Right lung (tissue), 5 donors: ENCODE results near the gene WNK2. TPM values are rescaled to one million over a fixed set of nuclear protein-coding genes. Genes with fewer than 3 reads are reported as not detected.

Experiments used
- DNase-seq, 2 donors: peaks; one replicate each; pipeline ENCODE4 v3.0.0-alpha.2; 2013
- polyA plus RNA-seq, 5 donors: library from polyadenylated mRNA; unstranded; fragments of 120-200 nt; gene quantifications; one replicate each; pipeline versions ENCODE4 v1.2.1 to v1.2.3, GENCODE V29; 2013; ENCODE audit warnings: inconsistent platforms in 1 of 5, low replicate concordance in 1 of 5; ENCODE audit not compliant: insufficient read length in 5 of 5, insufficient read depth in 1 of 5

Gene WNK2
- polyA plus RNA-seq, 5 donors, result 4.2 to 8.0 (median 6.8) TPM

DNA sequence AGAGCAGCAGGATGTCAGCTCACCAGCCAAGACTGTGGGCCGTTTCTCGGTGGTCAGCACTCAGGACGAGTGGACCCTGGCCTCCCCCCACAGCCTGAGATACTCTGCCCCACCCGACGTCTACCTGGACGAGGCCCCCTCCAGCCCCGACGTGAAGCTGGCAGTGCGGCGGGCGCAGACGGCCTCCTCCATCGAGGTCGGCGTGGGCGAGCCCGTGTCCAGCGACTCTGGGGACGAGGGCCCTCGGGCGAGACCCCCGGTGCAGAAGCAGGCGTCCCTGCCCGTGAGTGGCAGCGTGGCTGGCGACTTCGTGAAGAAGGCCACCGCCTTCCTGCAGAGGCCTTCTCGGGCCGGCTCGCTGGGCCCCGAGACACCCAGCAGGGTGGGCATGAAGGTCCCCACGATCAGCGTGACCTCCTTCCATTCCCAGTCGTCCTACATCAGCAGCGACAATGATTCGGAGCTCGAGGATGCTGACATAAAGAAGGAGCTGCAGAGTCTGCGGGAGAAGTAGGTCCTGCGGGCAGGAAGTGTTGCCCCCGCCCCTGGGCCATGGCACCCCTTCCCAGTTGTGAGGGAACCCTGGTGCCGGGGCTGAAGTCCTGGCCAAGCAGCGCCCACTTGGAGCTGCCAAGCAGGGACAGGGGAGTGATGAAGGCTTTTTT, 108.9 kb downstream of the WNK2 start:
- DNase-seq, result no peak

DNA sequence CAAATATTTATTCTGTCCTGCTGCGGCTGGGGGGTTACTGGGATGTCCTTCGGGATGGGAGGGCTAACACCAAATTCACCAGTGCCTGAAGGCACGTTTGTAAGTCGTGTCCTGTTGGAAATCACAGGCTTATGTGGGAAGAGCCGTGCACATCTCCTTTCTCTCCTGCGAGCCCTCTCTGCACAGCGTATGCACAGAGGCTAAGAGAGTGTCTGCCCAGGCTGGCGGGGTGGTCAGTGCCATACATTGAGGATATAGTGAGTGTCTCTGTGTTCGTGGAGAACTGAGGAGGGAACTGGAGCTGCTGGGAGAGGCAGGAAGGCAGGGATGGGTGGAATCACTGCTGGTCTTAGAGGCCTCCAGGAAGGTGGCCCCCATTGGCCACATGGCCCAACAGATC, 110.1 kb downstream of the WNK2 start:
- no peak for DNase-seq

DNA sequence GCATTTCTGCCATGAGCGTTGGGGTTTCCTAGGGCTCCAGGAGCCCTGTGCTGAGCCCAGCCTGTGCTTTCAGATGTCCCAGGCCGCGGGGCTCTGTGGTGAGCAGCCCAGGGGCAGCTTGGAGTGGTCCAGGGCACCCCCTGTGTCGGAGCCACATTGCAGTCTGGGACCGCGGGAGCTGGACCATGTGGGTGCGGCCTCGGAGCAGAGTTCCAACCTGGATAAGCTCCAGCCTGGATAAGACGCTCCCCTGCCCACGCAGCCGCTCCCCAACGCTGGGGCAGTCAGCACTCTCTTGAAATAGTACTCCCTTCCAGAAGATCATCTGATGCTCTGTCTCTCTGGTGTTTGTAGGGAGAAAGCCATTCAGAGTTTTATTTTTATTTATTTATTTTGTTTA, 111.1 kb downstream of the WNK2 start:
- DNase-seq, result no peak

DNA sequence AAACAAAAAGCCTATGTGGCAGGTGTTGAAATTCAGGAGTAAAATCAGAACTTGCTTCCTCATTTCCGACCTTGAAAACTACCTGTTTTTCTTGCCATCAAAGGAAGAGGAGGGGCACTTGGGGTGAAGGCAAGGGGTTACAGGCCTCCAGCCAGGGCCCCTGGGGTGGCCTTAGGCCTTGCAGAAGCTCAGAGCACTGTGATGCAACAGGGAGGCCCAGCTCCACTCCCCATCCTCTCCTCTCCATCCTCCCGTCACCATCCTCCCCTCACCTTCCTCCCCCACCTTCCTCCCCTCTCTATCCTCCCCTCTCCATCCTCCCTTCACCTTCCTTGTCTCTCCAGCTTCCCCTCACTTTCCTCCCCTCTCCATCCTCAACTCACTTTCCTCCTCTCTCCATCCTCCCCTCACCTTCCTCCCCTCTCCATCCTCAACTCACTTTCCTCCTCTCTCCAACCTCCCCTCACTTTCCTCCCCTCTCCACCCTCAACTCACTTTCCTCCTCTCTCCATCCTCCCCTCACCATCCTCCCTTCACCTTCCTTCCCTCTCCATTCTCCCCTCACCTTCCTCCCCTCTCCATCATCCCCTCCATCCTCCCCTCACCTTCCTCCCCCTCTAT, 111.6 kb downstream of the WNK2 start:
- no peak for DNase-seq

DNA sequence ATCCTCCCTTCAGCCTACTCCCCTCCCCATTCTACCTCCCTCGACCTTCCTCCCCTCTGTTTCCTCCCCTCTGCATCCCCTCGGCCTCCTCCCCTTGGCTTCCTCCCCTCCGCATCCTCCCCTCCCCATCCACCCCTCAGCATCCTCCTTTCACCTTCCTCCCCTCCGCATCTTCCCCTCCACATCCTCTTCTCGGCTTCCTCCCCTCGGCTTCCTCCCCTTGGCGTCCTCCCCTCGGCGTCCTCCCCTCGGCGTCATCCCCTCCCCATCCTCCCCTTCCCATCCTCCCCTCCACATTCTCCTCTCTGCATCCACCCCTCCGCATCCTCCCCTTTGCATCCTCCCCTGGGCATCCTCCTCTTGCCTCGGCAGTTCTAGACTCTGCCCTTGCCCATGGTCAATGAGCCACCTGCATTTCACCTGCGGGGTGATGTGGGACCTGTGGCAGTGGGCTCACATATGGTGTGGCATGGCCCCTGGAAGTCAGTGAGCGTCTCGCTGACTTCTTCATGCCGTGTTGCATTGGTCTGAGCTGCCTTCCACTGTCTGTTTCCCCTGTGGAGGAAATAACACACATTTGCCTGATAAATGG, 113.0 kb downstream of the WNK2 start:
- DNase-seq, result no peak

DNA sequence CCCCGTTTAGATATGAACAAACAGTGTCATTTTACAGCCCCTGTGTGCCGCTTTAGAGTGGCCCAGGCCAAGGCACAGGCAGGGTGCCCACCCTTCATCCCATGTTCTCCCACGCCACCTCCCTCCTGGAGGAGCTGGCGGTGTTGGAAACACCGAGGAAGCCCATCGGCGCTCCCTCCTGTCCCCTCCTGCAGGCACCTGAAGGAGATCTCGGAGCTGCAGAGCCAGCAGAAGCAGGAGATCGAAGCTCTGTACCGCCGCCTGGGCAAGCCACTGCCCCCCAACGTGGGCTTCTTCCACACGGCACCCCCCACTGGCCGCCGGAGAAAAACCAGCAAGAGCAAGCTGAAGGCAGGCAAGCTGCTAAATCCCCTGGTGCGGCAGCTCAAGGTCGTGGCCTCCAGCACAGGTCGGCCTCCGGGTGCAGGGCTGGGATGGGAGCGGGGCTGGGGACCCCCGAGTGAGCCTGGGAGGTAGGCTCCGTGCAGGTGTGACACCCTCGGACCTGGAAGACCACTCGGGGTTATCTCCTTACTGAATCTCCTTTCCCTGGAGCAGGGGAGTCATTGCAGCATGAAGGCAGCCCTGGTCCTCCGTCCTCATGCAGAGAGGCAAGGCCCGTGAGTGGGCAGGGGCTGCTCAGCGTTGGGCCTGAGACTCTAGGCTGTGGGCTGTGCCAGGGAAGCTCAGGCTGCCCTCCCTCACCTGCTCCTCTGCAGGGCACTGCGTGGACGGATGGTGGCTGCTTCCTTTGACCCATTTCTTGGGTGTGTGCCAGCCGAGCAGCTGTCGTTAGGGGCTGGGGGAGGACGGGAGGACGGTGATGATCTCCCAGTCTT, 113.9 kb downstream of the WNK2 start:
- DNase-seq, result no peak

DNA sequence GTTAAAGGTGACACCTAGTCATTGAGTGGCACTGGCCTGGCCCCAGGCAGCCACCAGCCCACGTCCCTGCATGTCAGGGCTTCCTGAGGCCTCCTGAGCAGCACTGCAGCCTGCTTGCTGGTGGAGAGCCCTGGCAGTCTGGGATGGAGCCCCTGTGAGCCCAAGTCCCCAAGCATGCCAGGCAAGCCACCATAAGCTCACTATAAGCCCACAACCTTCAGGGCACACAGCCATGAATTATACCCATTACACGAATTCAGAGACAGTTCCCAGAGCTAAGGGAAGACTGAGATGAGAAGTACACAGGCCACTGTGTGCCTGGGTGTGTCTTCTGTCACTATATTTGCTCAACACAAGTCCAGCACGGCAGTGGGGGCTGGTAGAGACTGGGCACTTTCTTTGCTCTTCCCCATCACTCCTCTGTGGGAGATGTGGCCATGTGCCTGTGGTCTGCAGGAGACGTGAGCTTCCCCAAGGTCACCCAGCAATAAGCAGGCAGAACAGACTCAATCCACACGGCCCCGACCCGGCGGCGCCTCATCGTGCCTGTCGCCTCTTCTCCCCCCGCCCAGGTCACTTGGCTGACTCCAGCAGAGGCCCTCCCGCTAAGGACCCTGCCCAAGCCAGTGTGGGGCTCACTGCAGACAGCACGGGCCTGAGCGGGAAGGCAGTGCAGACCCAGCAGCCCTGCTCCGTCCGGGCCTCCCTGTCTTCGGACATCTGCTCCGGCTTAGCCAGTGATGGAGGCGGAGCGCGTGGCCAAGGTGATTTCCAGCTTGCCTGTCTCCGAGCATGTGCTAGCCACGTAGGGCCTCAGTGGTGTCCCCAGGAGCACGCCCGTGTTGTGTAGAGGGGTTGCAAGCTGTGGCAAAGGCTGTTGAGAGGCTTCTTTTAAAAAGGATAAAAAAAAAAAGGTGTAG, 114.8 kb downstream of the WNK2 start:
- no peak for DNase-seq

DNA sequence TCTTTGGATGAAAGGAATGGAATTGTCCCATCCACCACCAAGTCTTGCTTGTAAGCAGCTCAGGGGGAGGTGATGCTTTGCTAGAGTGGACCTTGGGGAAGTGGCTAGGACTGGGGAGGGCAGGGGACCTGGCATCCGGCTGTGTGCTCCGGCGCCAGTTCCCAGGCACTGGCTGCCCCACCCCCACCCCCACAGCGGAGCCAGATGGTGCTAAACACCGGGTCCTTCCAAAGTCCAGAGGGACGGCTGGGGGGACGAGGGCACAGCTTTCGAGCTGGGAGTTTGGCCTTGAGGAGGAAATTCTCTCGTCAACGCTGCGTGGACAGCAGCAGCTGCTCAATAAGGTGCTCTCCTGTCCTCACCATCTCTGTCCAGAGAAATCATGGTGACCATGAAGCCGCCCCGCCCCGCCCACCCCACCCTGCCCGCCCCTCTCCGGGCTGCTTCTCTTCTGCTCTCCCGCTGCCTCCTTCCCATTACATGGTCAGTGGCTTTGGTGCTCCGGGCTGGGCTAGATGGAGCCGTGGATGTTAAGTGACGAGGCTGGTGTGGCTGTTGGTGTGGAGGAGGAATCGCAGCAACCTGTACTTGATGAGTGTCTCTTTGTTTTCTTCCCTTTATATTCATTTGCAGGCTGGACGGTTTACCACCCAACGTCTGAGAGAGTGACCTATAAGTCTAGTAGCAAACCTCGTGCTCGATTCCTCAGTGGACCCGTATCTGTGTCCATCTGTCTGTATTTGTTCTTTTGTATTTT, 115.7 kb downstream of the WNK2 start:
- DNase-seq, result no peak

DNA sequence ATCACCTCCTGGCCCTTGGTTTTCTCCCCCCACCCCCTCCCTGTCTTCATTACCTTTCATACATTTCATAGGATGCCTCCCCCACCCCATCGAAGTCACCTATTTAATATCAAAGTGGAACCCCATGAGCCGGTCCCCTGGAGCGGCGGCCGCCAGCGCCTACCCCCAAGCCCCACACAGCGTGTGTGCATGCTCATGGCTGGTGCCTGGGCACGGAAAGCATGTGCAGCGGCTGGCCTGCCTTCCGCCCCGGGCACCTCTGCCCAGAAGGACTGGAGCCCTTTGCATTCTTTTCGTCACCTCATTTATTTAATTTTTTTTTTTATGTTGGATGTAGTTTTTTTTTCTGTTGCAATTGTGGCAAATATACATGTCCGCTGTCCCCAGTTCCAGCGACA, 116.2 kb downstream of the WNK2 start:
- no peak for DNase-seq

DNA sequence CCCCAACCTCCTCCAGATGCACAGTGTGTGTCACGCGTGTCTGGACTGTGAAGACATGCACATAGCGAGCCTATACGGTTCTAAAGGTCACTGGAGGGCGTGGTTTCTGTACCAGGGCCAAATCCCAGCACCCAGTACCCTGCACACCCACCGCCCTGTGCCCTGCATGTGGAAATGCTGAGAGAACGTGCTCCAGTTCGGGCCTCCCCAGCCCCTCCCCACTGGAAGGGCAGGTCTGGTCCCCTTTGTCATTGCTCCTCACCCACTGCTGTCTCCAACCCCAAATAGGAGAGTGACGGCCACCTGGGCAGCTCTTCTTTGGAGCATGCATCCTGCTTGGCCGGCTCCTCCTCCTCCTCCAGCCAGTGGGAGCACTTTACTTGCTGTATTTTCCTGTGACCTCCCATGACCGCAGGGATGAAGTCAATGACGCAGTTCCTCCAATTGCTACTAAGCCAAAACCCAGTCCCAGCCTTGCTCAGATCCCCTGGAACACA, 116.7 kb downstream of the WNK2 start:
- DNase-seq, result no peak

DNA sequence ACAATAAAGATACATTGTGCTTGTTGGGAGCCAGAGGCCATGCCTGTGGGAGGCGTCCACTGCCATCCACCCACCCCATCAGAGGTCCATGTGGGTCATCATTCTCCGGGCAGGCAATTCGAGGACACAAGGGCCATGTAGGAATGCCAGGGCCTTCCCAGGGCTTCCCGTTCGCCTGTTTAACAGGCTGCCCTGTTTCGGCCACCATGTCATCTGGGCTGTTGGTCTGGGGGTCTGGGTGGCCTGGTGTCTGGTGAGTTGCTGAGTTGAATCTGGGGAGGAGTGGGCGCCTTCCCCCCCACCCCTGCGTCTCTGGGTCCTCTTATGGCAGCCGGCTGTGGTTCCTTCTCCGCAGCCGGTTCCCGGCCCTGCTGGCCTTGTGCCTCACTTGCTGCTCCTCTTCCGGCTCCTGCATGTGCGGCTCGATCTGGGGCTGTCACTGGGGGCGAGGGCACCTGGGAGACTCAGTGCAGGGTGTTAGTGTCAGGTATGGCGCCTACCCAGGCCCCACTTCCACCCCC, 117.4 kb downstream of the WNK2 start:
- no peak for DNase-seq

DNA sequence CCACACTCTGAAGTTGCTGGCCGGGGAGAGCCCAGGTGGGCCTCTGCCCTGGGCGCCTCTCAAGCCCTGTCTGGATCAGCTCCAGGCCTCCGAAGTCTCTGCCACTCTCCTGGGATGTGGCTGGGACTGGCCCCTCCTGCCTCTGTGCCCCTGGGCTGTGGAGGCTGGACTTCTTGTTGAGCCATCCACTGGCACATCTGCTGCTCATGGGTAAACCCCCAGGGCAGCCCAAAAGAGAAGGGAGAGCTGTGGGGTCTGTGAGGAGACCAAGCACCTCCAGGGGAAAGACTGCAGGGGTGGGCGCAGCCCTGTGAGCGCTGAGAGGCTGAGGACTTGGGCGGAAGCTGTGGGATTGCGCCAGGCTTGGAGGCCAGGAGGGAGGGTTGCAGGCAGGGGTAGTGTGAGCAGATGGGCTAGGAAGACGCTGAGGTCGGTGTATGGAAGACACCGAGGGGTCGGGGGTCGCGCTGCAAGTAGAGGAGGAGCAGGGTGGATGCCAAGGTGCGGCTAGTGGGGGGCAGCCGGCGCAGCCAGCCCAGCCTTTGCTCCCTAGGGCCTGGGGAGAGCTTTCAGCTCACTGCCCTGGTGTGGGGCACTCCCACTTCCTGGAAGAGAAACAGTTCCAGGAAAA, 118.1 kb downstream of the WNK2 start:
- no peak for DNase-seq

DNA sequence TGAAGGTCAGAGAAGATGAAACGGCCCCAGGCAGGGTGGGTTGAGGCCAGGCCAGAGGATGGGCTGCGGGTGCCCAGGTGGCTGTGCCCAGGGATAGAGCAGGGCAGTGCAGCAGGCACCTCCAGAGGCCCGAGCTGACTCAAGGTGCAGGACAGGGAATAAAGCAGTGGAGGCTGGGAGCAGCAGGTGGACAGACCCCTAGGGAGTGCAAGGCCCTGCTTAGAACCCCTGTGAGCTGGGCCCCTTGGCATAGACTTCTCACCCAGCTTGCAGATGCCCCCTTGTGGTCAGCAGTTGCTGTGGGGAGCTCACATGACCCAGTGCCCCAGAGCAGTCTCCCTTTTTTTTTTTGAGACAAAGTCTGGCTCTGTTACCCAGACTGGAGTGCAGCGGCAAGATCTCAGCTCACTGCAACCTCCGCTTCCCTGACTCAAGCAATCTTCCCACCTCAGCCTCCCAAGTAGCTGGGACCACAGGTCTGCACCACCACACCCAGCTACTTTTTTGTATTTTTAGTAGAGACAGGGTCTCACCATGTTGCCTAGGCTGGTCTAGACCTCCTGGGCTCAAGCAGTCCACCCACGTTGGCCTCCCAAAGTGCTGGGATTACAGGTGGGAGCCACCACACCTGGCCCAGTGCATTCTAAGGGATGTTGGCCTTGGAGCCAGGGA, 118.8 kb downstream of the WNK2 start:
- DNase-seq, result no peak

DNA sequence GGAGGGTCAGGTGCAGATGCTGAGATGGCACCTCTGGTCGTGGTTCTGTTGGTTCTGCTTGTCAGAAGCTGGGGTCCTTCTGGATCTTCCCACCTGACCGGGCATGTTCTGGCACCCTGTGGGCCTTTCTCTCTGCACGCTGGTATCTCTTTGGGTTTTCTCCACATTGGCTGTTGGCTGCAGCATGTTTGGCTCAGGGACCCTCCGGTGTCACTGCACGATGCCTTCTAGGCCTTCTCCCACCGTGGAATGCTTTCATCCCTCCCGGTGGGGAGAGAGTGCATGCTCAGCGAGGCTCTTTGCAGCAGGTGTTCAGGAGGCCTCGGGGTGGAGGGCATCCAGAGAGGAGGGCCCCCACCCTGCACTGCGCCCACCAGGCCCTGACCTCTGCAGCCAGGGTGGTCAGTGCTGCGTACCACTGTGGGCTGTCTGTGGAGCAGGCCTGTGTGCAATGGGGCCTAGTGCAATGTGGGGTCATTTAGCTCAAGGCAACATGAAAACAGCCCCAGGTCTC, 119.4 kb downstream of the WNK2 start:
- no peak for DNase-seq

DNA sequence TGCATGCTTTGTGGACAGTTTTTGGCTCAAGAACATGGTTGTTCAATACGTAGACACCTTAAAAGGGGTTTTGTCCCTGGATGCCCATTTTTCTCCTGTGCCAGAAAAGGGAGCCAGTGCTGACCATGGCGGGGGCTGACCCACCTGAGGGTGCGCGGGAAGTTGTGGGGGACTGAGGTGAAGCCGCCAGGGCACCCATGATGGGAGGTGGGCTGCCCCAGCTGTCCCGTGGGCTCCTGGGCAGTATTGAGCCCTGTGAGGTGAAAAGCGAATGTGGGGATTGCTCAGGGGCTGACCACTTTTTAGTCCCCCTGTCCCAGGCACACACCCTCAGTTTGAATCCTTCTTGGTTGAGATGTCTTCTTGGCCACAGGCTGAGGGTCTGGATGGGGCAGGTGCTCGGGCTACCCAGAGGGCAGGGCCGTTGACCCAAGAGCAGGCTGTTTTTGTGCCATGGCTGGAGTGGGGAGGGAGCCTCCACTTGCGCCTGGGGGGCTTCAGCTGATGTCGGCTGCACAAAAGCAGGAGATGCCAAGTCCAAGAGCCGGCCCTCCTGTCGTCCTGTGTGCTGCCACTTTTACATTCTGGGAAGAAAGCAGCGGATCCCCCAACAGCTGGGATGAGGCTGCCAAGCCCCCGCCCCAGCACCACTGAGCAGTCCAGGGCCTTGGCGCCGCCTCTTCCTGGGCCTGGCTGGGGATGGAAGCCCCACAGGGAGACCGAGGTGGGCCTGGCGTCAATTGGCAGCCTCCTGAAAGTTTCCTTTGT, 120.1 kb downstream of the WNK2 start:
- no peak for DNase-seq

DNA sequence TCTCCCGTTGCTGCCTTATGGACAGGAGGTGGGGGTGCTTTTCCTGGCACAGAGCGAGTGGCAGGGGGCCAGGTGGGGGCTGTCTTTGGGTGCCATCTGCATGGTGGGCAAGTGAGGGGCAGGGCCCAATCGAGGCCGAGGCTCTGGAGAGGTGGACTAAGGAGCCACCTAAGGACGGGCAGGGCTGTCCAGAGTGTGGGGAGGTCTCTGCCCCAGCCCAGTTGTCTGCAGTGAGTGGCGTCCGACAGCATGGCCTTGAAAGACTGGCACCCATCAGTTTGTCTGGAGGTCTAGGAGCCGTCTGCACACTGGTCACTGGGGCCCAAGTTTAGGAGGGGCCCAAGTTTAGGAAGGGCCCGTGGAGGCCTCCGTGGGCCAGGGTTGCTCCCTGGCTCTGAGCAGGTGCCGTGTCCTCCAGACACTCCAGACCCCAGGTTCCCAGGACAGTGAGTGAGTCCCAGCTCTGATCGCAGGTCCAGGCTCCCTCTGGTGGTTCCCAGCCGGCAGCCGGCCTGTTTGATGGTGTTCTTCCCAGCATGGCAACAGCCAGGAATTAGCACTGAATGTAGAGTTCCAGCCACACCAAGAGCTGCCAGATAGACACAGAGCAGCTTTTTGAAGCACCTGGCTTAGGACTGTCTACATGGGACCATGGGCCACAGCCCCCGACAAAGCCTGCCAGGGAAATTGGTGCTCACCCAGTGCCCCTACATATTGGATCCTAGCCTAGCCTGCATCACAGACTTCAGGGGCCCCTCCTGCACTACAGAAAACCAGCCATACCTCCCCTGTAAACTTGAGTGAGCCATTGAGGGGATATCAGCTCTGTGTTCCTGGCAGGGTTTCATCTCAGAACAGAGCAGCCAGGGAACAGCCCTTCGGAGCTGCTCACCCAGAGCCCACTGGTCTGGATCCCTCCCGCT, 120.9 kb downstream of the WNK2 start:
- peak; percentile 45 to 62 for DNase-seq

DNA sequence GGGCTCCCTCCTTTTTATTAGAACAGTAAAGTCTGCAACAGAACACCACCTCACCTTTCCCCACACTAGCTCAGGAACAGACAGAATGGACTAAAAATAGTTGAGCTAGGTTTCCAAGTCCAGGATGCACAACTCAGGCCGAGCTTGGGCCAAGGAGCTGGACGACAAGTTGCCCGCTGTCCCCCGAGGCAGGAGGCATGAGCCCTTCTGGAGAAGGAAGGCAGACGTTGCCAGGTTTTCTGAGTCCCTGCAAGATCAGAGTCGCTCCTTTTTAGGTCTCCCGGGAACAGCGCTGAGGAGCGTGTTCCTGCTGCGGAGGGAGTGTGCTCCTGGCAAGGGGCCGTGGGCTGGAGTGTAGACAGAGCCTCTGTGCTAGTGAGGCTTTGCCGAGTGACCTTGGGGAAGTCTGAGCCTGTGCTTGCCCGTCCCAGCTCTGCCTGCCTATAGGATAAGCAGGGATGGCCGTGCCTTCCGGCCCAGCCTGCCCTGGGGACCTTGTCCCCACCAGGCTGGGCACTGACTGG, 121.6 kb downstream of the WNK2 start:
- no peak for DNase-seq
